Tibial nerve (tissue), 3 donors: ENCODE results near the gene TICAM2.

ENCODE experiments used
- CTCF ChIP-seq, 5 experiments: fragments of 200-600 bp in 3 of 5; fragments of 450-650 bp in 2 of 5; sonication (generic) in 3 of 5; IDR thresholded peaks; one replicate each; pipeline ENCODE4 v1.5.1; 2016 to 2019; ENCODE audit warnings: antibody characterized with exemption in 5 of 5, mild to moderate bottlenecking in 3 of 5, moderate library complexity in 2 of 5
- POLR2A ChIP-seq, 2 donors: fragments of 450-650 bp; IDR thresholded peaks; one replicate each; pipeline ENCODE4 v1.6.1; 2017; ENCODE audit warnings: antibody characterized with exemption in 2 of 2, mild to moderate bottlenecking in 2 of 2, moderate library complexity in 2 of 2

- TF ChIP-seq CTCF (IDR thresholded peaks at IDR 0.05) (no peak), POLR2A (IDR thresholded peaks at IDR 0.05) (no peak)
Measured at GRCh38 chr5:115542651-115543364, 59.5 kb downstream of the TICAM2 start.
